Measurements from ENCODE around the gene PINK1.
"Not testable (repeated sequence)": the region's sequence is repeated elsewhere in the genome, so short reads cannot be mapped to it uniquely, and the experiment has no call there.

The PINK1 gene

DNA sequence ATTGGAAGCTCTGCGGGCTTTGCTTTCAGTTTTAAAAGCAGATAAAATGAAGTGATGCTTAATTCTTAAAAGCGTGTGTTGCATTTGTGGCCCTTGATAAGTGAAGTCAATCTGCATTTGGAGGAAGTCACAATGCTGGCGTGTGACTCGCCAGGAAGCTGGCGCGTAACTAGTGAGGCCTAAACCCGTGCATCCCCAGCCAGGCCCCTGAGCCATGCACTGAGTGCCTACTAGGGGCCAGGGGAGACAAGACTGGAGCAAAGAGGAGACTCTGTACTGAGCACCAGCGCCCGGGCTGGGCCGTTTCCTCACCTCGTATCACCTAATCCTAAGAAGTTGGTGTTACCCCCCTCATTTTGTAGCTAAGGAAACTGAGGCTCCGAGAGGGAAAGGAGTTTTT is 32.5 kb downstream of the PINK1 start:
- no peak overlapping the region for H3K4me3 ChIP-seq
- peak overlapping the region in 1 of 21 experiments; percentile 25 for H3K27ac ChIP-seq

DNA sequence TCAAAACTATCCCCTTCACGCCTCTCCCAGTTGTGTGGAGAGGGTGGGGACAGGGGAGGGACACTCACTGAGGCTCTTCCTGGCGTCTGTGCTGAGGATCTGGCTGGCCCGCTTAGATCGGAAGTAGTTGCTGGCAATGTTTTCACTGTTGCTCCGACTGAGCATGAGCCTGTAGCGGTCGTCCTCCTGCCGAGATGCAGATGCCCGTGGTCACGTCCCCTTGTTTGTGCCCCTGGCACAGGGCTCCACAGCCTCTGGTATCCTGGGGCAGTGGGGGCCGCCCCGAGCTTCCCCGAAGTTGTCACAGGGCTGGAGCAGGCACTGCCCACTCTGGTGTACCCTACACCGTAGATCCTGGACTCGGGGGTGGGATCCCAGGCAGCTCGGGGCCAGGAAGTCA is 32.9 kb downstream of the PINK1 start:
- Histone ChIP-seq H3K4me3 (no peak overlapping the region), H3K27ac (peak overlapping the region in 1 of 21 experiments; percentile 25)

DNA sequence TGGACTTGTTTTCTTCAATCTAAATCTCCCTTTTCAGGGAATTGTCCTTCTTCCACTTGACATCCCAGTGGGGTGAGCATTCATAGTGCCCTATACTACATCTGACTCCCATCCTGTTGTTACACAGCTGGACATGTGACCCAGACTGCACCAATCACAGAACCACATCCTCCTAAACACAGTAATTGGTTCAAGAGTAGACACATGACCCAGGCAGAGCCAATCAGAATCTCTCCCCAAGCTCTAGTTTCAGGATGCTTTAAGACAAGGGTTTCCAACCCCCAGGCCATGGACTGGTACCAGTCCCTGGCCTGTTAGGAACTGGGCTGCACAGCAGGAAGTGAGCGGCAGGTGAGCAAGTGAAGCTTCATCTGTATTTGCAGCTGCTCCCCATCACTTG is 33.5 kb downstream of the PINK1 start:
- no peak overlapping the region for H3K4me3 ChIP-seq
- H3K27ac ChIP-seq, result no peak overlapping the region

DNA sequence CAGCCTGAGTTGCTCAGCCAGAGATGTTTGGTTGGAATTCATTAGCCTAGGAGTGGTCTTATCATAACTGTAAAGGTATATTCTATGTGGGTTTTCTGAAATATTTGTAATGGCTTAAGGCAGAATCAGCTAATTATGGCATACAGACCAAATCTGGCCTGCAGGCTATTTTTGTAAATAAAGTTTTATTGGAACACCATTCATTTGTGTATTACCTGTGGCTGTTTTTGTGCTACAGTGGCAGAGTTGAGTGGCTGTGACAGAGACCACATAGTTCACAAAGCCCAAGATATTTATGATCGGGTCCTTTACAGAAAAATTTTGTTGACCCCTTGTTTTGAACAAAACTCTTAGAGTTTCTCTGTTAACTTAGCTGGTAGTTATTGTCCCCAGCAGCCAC is 35.3 kb downstream of the PINK1 start:
- Histone ChIP-seq H3K27ac (no peak overlapping the region), H3K4me3 (no peak overlapping the region)

DNA sequence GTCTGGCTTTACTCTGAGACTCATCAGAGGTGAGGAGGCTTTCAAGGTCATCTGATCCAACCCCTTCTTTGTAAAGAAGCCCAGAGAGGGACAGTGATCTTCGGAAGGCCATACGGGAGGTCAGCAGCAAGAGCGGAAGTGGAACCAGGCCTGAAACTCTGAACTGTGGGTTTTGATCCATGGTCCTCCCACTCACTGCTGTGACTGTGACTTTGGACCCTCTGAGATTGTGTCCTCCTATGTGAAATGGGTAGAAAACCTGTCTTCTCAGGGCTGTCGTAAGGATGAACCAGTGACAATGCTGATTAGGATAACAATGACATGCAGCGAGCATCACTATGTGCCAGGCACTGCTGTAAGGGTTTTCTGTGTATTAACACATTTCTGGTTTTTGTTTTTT is 37.7 kb downstream of the PINK1 start:
- no peak overlapping the region for H3K27ac ChIP-seq
- no peak overlapping the region for H3K4me3 ChIP-seq

DNA sequence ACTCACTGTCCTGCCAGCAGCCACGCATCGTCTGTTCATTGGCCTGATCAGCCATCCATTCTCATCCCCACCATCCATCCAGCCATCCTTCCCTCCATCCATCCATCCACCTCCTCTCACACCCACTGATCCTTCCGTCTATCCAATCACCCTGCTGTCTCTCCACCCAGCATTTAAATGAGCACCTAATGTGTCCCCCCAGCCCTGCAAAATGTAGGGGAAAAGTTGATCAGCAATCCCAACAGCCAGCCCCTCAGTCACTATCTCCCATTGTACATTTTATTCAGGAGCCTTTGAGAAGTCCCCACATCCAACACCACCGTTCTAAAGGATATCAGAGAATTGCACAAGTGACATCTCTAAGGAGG is 39.0 kb downstream of the PINK1 start:
- Histone ChIP-seq H3K27ac (no peak overlapping the region), H3K4me3 (no peak overlapping the region)

DNA sequence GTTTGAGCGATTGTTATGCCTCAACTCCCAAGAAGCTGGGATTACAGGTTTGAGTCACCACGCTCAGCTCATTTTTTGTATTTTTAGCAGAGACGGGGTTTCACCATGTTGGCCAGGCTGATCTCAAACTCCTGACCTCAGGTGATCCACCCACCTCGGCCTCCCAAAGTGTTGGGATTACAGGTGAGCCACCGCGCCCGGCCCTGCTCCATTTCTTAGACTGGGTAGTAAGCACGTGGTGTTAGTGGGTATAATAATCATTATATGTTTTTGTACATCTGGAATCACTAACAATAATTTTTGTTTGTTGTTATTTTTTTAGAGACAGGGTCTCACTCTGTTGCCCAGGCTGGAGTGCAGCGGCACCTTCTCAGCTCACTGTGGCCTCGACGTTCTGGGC is 40.4 kb downstream of the PINK1 start:
- not testable (repeated sequence) for H3K27ac ChIP-seq, H3K4me3 ChIP-seq

DNA sequence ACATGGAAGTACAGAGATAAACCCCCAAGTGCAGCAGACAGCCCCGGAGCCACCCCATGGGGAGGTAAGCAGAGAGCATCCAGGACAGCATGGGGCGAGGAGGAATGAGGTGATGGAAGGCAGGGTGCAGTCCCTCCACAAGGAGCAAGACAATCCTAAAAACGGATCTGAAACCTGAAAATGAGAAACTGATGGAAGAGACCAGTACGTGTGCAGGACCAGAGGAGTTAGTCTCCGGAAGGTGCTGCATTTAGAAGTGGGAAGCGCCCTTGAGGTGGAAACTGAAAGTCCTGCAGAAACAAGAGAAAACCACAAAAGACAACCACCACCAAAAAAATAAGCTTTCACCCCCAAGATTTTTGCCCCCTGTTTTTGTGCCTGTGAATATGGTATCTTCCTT is 45.3 kb downstream of the PINK1 start:
- Histone ChIP-seq H3K27ac (no peak overlapping the region), H3K4me3 (no peak overlapping the region)

DNA sequence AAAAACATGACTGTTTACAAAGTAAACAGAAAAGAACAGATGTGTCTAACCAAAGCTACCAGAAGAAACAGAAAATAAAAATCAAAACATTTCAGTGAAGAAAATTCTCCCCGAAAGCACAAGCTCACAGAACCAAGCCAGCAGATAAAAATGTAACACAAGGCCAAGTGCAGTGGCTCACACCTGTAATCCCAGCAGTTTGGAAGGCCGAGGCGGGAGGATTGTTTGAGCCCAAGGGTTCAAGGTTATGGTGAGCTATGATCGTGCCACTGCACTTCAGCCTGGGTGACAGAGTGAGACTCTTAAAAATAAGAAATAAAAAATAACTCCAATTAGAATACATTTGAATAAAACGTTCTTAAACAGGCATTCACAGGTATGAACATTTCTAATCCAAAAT is 47.0 kb downstream of the PINK1 start:
- no peak overlapping the region for H3K4me3 ChIP-seq
- no peak overlapping the region for H3K27ac ChIP-seq

DNA sequence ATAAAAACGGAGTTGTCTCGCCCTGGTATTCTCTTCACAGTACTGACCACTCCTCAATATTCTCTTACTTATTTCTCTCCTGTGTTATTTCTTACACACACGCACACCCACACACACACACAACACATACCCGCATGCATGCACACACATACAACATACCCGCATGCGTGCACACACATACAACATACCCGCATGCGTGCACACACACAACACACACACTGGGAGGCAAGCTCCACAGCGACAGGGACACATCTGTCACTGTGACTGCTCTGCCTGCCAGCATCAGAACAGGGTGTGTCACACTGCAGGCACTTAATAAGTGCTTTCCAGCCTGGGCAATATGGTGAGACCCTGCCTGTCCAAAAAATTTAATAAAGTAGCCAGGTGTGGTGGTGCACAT is 48.7 kb downstream of the PINK1 start:
- Histone ChIP-seq H3K27ac (peak overlapping the region in 1 of 21 experiments; percentile 55), H3K4me3 (no peak overlapping the region)

DNA sequence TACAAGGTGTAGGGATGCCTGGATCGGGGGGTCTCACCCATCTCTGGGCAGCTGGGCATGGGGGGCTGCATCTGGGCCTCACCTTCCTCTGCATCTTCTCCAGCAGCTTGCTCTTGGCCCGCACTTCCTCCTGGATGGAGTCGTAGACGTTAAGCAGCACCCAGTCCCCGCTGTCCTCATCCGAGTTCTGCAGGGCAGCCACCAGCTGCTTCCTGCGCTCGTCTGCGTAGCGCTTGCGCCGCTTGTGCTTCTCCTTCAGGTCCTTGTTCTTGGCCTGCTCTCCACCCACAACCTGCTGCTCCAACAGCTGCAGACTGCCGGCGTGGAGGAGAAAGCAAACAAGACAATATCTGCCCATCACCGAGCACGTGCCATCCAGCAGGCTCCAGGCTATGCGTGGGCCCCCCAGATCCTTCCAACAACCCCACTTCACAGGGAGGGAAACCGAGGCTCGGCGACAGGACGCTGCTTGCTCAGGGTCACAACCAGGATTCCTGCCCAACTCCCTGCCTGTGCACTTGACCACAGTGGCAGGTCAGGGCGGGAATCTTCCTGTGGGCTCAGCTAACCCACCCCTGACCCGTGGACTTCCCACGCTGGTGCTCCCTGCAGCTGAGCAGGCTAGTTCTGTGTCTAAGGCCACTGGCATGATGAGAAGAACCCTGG is 49.4 kb downstream of the PINK1 start:
- no peak overlapping the region for H3K4me3 ChIP-seq
- peak overlapping the region in 1 of 21 experiments; percentile 55 for H3K27ac ChIP-seq

DNA sequence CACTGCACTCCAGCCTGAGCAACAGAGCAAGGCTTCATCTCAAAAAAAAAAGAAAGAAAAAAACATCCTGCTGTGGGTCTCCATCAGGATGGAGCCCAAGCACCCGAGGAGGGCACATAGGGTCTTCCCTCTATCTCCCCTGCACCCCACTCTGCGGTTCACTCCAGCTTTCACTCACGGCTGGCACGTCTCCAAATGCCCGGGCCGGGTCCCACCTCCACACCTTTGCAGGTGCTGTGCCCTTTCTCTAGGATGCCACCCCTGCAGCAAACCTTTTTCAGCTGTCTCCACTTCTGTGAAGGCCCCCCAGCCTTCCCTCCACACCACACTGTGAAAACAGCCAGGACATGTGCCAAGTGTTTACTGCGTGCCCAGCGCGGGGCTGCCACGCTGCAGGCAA is 50.4 kb downstream of the PINK1 start:
- H3K4me3 ChIP-seq, result no peak overlapping the region
- peak overlapping the region in 1 of 21 experiments; percentile 73 for H3K27ac ChIP-seq

DNA sequence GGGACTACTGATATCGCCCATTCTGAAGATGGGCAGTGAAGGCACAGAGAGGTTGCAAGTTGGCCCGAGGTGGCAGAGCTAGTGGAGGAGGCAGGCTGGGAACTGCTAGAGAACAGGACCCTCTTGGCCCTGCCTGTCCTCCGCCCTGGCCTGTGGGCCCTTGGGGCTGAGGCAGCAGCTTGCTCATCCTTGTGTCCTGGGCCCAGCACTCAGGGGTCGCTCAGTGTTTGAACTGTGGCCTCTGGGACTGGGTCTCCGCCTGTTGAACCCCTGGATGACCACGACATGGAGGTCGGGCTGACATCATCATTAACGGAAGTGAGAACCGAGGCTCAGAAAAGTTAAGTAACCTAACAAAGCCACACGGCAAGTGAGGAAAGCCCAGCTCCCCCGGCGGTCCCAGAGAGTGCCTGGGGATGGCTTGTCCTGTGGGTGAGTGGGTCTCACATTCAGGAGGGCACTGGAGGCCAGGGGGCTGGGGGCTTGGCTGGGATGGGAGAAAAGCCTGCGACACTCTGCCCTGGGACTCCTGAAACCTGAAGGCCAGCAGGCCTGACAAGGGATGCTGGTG is 50.9 kb downstream of the PINK1 start:
- H3K27ac ChIP-seq, result peak overlapping the region in 14 of 21 experiments; percentile 12 to 83 (median 46)
- H3K4me3 ChIP-seq, result peak overlapping the region in 2 of 7 experiments; percentile 9 to 29

DNA sequence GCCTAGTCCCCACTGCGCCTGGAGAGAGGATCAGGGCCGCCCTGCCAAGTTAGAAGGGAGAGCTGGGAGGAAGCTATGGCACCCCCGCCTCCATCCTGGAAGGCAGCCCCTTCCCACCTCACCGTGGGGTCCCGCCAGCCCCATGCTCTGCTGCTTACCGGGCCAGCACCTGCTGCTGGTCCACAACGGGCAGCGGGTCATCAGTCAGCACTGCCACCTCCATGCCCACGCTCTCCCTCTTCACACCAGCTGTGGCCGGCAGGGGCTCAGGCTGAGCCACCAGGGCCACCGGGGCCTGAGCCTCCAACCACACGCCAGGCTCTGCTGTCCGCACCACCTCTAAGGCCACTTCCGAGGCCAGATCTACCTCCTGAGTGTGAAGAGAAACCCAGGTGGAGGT is 51.4 kb downstream of the PINK1 start:
- H3K4me3 ChIP-seq, result peak overlapping the region in 4 of 7 experiments; percentile 5 to 29 (median 8)
- H3K27ac ChIP-seq, result peak overlapping the region in 17 of 21 experiments; percentile 1 to 83 (median 50)

DNA sequence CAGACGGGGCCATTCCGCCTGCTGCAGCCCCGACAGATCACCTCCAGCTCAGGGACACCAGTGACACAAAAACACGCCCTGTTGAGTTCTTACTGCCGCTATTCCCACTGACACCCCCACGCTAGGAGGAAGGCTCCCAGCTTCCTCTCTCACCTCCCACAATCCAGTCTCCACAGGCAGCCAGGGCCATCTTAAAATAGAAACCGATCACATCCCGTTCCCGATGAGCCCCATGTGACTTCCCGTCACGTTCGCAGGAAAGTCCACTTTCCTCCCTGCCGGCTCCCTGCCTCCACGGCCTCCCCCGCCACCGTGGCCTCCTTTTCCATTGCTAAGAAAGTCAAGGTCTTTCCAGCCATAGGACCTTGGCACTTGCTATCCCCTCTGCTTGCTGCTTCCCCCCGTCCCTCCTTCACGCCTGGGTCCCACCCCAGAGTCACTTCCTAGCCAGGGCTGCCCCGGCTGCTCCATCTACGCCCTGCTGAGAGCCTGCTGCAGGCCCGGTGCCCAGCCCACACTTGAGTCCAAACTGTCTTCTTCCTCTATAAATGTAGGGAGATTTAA is 51.9 kb downstream of the PINK1 start:
- peak overlapping the region in 17 of 21 experiments; percentile 1 to 83 (median 50) for H3K27ac ChIP-seq
- peak overlapping the region in 4 of 7 experiments; percentile 5 to 29 (median 8) for H3K4me3 ChIP-seq

DNA sequence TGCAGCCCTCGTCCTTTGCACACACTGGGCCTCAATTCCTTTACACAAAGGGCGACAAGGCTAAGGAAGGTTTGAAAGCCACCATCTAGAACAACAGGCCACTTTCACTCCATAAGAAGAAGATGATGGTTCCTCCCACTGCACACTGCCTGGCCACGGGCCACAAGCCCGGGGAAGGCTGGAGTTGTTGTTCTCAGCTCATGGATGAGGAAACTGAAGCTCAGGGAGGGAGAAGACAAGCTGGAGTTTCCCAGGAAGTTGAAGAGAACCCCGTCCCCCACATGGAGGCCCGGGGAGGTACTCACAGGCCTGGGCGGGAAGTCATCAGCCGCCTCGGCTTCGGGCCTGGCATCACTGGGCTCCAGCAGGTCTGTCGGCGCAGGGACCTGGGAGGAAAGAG is 52.5 kb downstream of the PINK1 start:
- Histone ChIP-seq H3K4me3 (no peak overlapping the region), H3K27ac (peak overlapping the region in 10 of 21 experiments; percentile 12 to 83 (median 43))

DNA sequence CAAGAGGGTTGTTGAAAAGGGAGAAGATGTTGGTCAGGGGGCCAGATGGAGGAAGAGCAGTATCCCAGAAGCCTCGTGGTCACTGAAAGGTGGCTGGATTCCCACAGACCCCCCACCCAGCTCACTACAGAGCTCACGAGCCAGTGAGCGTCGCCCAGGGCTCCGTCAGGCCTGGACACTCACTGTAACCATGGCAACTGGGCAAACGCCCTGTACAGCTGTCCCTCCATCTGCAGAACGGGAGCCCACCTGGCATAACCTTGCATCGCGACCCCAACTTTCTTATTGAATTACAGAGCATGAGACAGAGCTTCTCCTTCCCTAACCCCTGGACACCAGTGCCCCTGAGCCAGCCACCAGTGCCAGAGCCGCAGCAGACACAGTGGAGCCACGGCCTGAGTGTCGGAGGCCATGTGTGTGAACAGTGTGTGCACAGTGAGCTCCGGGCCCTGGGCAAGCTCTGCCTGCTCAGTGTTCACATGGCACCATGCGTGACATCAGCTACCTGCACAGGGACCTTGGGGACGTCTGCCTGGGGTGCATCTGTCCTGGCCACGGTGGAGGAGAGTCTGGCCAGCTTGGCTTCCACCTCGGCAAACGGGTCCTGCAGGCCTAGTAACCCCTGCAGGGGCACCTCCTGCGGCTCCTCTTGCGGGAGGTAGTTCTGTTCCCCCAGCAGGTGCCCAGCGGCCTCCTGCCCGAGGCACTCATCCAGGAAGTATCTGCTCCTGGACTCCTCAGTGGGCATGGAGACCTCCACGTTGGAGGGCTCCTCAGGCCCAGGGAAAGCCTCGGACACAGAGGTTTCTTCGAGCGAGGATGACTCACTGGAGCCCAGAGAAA is 53.8 kb downstream of the PINK1 start:
- no peak overlapping the region for H3K27ac ChIP-seq

DNA sequence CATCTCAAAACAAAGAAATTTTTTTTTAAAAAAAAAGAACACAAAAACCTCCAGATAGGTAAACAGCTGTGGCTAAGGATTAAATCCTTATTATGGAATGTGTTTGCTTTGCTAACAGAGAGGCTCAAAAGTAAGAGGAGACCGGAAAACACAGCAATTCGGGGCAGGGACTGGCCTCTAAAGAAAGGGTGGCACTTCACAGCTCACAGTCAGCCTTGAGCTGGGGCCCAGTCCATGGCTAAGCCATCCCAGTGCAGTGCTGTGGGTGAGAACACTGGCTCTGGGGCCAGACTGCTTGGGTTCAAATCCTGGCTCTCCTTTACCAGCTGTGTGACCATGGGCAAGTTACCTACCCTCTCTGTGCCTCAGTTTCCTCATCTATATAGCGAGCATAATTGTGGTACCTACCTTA is 56.4 kb downstream of the PINK1 start:
- no peak overlapping the region for H3K27ac ChIP-seq
- no peak overlapping the region for H3K4me3 ChIP-seq

More for the DNA sequence above, 53.8 kb downstream of the PINK1 start:
- H3K4me3 ChIP-seq, result no peak overlapping the region

DNA sequence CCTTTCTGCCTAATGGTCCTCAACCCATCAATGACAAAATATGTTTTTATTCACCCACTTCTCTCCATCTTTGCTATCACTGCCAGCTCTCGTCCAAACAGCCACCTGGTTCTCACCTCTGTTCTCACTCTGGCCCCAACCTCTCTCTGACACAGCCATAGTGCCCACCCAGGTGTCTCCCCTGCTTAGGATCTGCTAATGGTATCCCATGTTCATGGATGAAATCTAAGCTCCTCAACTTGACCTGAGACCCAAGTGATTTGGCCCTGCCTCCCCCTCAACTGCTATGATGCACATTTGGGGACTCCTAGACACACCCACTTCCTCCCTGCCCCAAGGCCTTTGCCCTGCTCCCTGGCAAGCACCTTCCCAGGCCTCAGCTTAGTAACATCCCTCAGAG is 58.6 kb downstream of the PINK1 start:
- Histone ChIP-seq H3K27ac (no peak overlapping the region), H3K4me3 (no peak overlapping the region)

DNA sequence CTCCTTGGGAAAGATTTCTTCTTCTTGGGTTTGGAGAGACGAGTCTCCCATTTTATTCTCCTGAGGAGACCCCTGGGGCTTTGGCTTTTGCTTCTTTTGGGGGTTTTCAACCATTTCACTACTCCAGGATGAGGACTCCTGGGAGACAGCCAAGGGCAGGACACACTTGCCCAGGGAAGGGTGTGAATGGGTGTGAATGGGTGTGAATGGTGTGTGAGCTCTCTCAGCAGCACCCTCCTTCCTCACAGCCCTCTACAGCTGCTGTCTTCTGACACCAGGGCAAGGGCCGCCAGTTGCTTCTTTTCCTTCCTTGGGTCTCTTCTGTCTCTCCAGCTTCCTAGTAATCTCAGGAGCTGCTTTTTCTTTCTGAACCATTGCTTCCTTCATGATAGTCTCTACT is 60.4 kb downstream of the PINK1 start:
- Histone ChIP-seq H3K4me3 (no peak overlapping the region), H3K27ac (no peak overlapping the region)

DNA sequence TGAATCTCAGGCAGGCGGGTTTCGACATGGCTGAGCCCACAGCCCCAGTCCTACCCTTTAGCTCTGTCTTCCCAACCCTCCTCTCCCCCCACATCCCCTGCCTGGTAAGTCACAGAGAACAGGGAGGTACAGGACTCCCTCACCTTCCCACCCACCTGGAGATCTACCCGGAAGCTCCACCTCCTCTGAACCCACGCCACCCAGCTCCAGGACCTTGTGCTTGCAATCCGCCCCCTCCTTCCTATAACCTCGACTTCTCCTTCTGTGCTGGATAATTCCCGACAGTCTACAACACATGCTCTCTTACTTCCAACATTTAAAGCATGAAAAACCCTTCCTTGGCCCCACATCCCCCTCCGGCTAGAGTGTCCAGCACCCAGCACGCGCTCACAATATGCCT is 62.3 kb downstream of the PINK1 start:
- Histone ChIP-seq H3K27ac (no peak overlapping the region), H3K4me3 (no peak overlapping the region)
